ENCODE data around the gene U2AF2. TPM values are rescaled to one million over a fixed set of nuclear protein-coding genes. Genes with fewer than 3 reads are reported as not detected.

The U2AF2 gene
- total RNA-seq, 1 experiment from 2014 or later: 411 TPM

GRCh38 chr19:55624109-55625003, 30.5 kb upstream of the U2AF2 start, which contains the start of gene ZNF784:
ZNF784 (minus strand) TSS chr19:55624566; CDS start chr19:55624561, 5 bp downstream.
- DNase-seq (ENCODE audit: low spot score): peak; percentile 96
- no peak for TF ChIP-seq CTCF (conservative IDR thresholded peaks at IDR 0.05; ENCODE audit: low read depth, low read length)
- TF ChIP-seq EZH2 (IDR thresholded peaks at IDR 0.05; ENCODE audit: borderline replicate concordance, low read depth, low read length, poor library complexity, severe bottlenecking): no peak
- H3K4me1 ChIP-seq (ENCODE audit: insufficient read depth, low read length, poor library complexity, severe bottlenecking): peaks cover 5% of the 10 kb centered on the region
- peaks cover 6% of the 10 kb centered on the region for H3K36me3 ChIP-seq (ENCODE audit: insufficient read depth, low read length, poor library complexity, severe bottlenecking)
- H3K4me3 ChIP-seq (ENCODE audit: low read depth, low read length, poor library complexity, severe bottlenecking): peak within 1 kb of the TSS; percentile 67
- H3K27ac ChIP-seq (ENCODE audit: low read depth, low read length, poor library complexity, severe bottlenecking): peak within 1 kb of the TSS; percentile 97
- BruUV-seq (replicated peaks): no TSS peak
- intact Hi-C loops (cut with micrococcal nuclease; ENCODE audit: unreplicated experiment): no loop called here
- no peaks in the 10 kb centered on the region for H3K9me3 ChIP-seq (ENCODE audit: low read depth, low read length, poor library complexity, severe bottlenecking)
- no peaks in the 10 kb centered on the region for H3K27me3 ChIP-seq (replicated peaks; ENCODE audit: insufficient read depth, low read depth, low read length, poor library complexity)
- POLR2A ChIA-PET (ENCODE audit: low non-redundant PET): interaction anchor here (0.6 kb wide), 1 partner anchor 646 kb away, joined by 4 read pairs; no protein-coding TSS in a partner anchor
- CTCF ChIA-PET: interaction anchor here (0.6 to 1.5 kb wide), 9 partner anchors 9 to 956 kb away, joined by 3 to 13 read pairs (median 6); partner anchors contain the start of gene ZNF865

- Histone ChIP-seq H3K27me3 (replicated peaks; ENCODE audit: insufficient read depth, low read depth, low read length, poor library complexity) (no peaks in the 10 kb centered on the region), H3K4me3 (ENCODE audit: low read depth, low read length, poor library complexity, severe bottlenecking) (peak overlapping the region; percentile 67), H3K4me1 (ENCODE audit: insufficient read depth, low read length, poor library complexity, severe bottlenecking) (peaks cover 5% of the 10 kb centered on the region), H3K27ac (ENCODE audit: low read depth, low read length, poor library complexity, severe bottlenecking) (peak overlapping the region; percentile 97), H3K9me3 (ENCODE audit: low read depth, low read length, poor library complexity, severe bottlenecking) (no peaks in the 10 kb centered on the region), H3K36me3 (ENCODE audit: insufficient read depth, low read length, poor library complexity, severe bottlenecking) (peaks cover 6% of the 10 kb centered on the region)
- DNase-seq (ENCODE audit: low spot score): no peak
- CTCF ChIA-PET: interaction anchor here (0.6 to 1.5 kb wide), 8 partner anchors 8 to 955 kb away, joined by 3 to 13 read pairs (median 6); partner anchors contain the start of gene ZNF865
- POLR2A ChIA-PET (ENCODE audit: low non-redundant PET): no interaction called here
- intact Hi-C loops (cut with micrococcal nuclease; ENCODE audit: unreplicated experiment): no loop called here
- TSS peak; percentile 48 for BruUV-seq (replicated peaks)
- TF ChIP-seq EZH2 (IDR thresholded peaks at IDR 0.05; ENCODE audit: borderline replicate concordance, low read depth, low read length, poor library complexity, severe bottlenecking) (no peak), CTCF (conservative IDR thresholded peaks at IDR 0.05; ENCODE audit: low read depth, low read length) (no peak)
Observed at GRCh38 chr19:55625004-55625326, 29.9 kb upstream of the U2AF2 start.

GRCh38 chr19:55626350-55626749, 28.5 kb upstream of the U2AF2 start:
- Histone ChIP-seq H3K27me3 (replicated peaks; ENCODE audit: insufficient read depth, low read depth, low read length, poor library complexity) (no peaks in the 10 kb centered on the region), H3K4me3 (ENCODE audit: low read depth, low read length, poor library complexity, severe bottlenecking) (no peak overlapping the region), H3K27ac (ENCODE audit: low read depth, low read length, poor library complexity, severe bottlenecking) (no peak overlapping the region), H3K36me3 (ENCODE audit: insufficient read depth, low read length, poor library complexity, severe bottlenecking) (no peaks in the 10 kb centered on the region), H3K9me3 (ENCODE audit: low read depth, low read length, poor library complexity, severe bottlenecking) (no peaks in the 10 kb centered on the region), H3K4me1 (ENCODE audit: insufficient read depth, low read length, poor library complexity, severe bottlenecking) (peaks cover 5% of the 10 kb centered on the region)
- CTCF ChIA-PET: no interaction called here
- TF ChIP-seq CTCF (conservative IDR thresholded peaks at IDR 0.05; ENCODE audit: low read depth, low read length) (no peak), EZH2 (IDR thresholded peaks at IDR 0.05; ENCODE audit: borderline replicate concordance, low read depth, low read length, poor library complexity, severe bottlenecking) (no peak)
- intact Hi-C loops (cut with micrococcal nuclease; ENCODE audit: unreplicated experiment): no loop called here
- no peak for DNase-seq (ENCODE audit: low spot score)
- POLR2A ChIA-PET (ENCODE audit: low non-redundant PET): no interaction called here
- no TSS peak for BruUV-seq (replicated peaks)
